ENCODE data around the gene SIRT7. TPM values are rescaled to one million over a fixed set of nuclear protein-coding genes. Genes with fewer than 3 reads are reported as not detected.

Gene SIRT7
- total RNA-seq, 4 donors from 2014 or later, result 0.77 to 87.1 (median 14.6) TPM

GRCh38 chr17:81901167-81902022 is 16.6 kb downstream of the SIRT7 start:
- no peak overlapping the region for H3K27ac ChIP-seq
- H3K4me1 ChIP-seq, result peaks cover 0 to 16% of the 10 kb centered on the region in 2 donors
- no peak for TF ChIP-seq POLR2A (IDR thresholded peaks at IDR 0.05)
- TF ChIP-seq CTCF (IDR thresholded peaks at IDR 0.05), result no peak
- DNase-seq, result no peak
- H3K4me3 ChIP-seq, result peak overlapping the region in 1 of 2 donors; percentile 15
- no peaks in the 10 kb centered on the region for H3K27me3 ChIP-seq
- H3K36me3 ChIP-seq, result no peaks in the 10 kb centered on the region
- H3K9me3 ChIP-seq, result no peaks in the 10 kb centered on the region
- intact Hi-C loops (cut with DNase I; ENCODE audit: low total_unique reads), result no loop called here

GRCh38 chr17:81900181-81900820 is 17.7 kb downstream of the SIRT7 start:
- TF ChIP-seq CTCF (IDR thresholded peaks at IDR 0.05), result no peak
- TF ChIP-seq POLR2A (IDR thresholded peaks at IDR 0.05), result no peak
- no peak overlapping the region for H3K27ac ChIP-seq
- no peak for DNase-seq
- no peaks in the 10 kb centered on the region for H3K36me3 ChIP-seq
- H3K27me3 ChIP-seq, result no peaks in the 10 kb centered on the region
- H3K4me1 ChIP-seq, result peaks cover 0 to 16% of the 10 kb centered on the region in 2 donors
- no peaks in the 10 kb centered on the region for H3K9me3 ChIP-seq
- no peak overlapping the region for H3K4me3 ChIP-seq
- intact Hi-C loops (cut with DNase I; ENCODE audit: low total_unique reads), result no loop called here

- H3K27me3 ChIP-seq, result no peaks in the 10 kb centered on the region
- H3K36me3 ChIP-seq, result no peaks in the 10 kb centered on the region
- peaks cover 0 to 16% of the 10 kb centered on the region in 2 donors for H3K4me1 ChIP-seq
- H3K9me3 ChIP-seq, result no peaks in the 10 kb centered on the region
- intact Hi-C loops (cut with DNase I; ENCODE audit: low total_unique reads), result no loop called here
- no peak overlapping the region for H3K27ac ChIP-seq
- no peak overlapping the region for H3K4me3 ChIP-seq
- no peak for DNase-seq
- TF ChIP-seq CTCF (IDR thresholded peaks at IDR 0.05) (no peak), POLR2A (IDR thresholded peaks at IDR 0.05) (no peak)
These were observed 18.3 kb downstream of the SIRT7 start for GRCh38 chr17:81899514-81900166.

- intact Hi-C loops (cut with DNase I; ENCODE audit: low total_unique reads), result no loop called here
- Histone ChIP-seq H3K36me3 (no peaks in the 10 kb centered on the region), H3K27ac (no peak overlapping the region), H3K27me3 (no peaks in the 10 kb centered on the region), H3K4me3 (no peak overlapping the region), H3K9me3 (no peaks in the 10 kb centered on the region), H3K4me1 (peaks cover 0 to 16% of the 10 kb centered on the region in 2 donors)
- TF ChIP-seq CTCF (IDR thresholded peaks at IDR 0.05), result no peak
- TF ChIP-seq POLR2A (IDR thresholded peaks at IDR 0.05), result no peak
- no peak for DNase-seq
These were observed 19.1 kb downstream of the SIRT7 start for GRCh38 chr17:81898885-81899284.
